Colonic mucosa (tissue), 4 donors: ENCODE data around the gene MORN1. TPM values are rescaled to one million over a fixed set of nuclear protein-coding genes. Genes with fewer than 3 reads are reported as not detected.

Experiments
- DNase-seq: peaks from one replicate; pipeline ENCODE4 v3.0.0-alpha.2; 2020
- H3K27ac ChIP-seq: fragments of 200-600 bp; one replicate; pipeline ENCODE4 v1.8.0; 2021
- H3K27me3 ChIP-seq: fragments of 200-600 bp; one replicate; pipeline ENCODE4 v1.8.0; 2021
- H3K36me3 ChIP-seq: fragments of 200-600 bp; one replicate; pipeline ENCODE4 v1.8.0; 2021
- H3K4me1 ChIP-seq: fragments of 200-600 bp; one replicate; pipeline ENCODE4 v1.8.0; 2021; ENCODE audit warnings: mild to moderate bottlenecking
- H3K4me3 ChIP-seq: fragments of 200-600 bp; one replicate; pipeline ENCODE4 v1.8.0; 2021
- H3K9ac ChIP-seq, 2 donors: one replicate each; pipeline ENCODE4 v1.7.0; 2013; ENCODE audit warnings: control low read depth in 2 of 2, low read depth in 2 of 2, low read length in 2 of 2
- H3K9me3 ChIP-seq: fragments of 200-600 bp; one replicate; pipeline ENCODE4 v1.8.0; 2021
- intact Hi-C: fragments of 100-400 bp; cut with DNase I; formaldehyde crosslinking; loops from one replicate; pipeline ENCODE4 v1.14.1; 2022
- total RNA-seq, 2 donors: library from RNA; stranded (reverse); fragmentation: NEBNext Ultra II Directional in 1 of 2; extraction: Animal tissue kit (Norgen Biotek cat#: 25700) in 1 of 2; gene quantifications; one replicate each; pipeline ENCODE4 v1.2.1, GENCODE V29; 2021
- TF ChIP-seq, protein P1 (sequence below): fragments of 200-600 bp; IDR thresholded peaks from one replicate; pipeline ENCODE4 v1.8.0; 2022; ENCODE audit warnings: antibody characterized with exemption, mild to moderate bottlenecking
- donor health status: healthy.
- donor health status: DM: no; HTN: no; CAD: no.
- donor health status: DM: no; HTN: no; CAD: no.

MORN1 gene
- total RNA-seq, 2 donors from 2014 or later: 11.3 to 18.9 TPM

DNA sequence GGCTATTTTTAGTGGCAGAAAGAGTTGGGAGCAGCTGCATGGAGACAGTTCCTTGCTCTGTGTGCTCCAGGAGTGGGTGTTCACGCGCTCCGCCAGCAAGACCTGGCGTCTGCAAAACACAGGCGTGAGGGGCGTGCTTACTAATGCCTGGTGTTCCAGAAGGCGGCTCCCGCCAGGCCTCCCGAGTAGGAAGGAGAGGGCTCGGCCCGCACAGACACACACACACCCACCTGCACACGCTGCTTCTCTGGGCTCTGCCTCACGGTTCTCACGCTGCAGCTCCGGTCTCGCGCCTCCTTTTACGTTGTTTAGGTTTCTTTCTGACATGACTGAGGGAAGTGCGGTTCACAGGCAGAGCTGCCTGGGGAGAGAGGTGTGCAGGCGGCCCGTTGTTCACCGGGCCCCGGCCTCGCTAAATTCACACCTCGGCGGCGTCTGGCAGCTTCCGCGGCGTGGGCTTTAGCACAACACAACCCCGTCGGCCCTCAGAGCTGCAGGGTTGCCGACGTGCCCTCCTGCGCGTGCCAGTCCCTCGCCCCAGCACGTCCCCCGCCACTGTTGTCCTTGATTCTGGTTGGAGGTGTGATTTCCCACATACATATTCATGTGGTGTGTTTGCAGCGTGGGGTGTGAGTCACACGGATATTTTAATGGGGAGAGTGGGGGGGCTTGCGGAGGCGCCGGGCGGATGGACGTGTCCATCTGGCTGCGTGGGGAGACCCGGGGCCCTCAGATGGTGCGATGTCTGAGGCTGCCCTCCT is 86.3 kb downstream of the MORN1 start:
- H3K4me3 ChIP-seq: no peak overlapping the region
- peaks cover 5% of the 10 kb centered on the region for H3K36me3 ChIP-seq
- H3K9me3 ChIP-seq: no peaks in the 10 kb centered on the region
- intact Hi-C loops: loop anchor here (5.0 kb wide), 1 partner anchor 63 kb away; no protein-coding TSS in a partner anchor
- H3K4me1 ChIP-seq: peaks cover 4% of the 10 kb centered on the region
- TF ChIP-seq, protein P1, sequence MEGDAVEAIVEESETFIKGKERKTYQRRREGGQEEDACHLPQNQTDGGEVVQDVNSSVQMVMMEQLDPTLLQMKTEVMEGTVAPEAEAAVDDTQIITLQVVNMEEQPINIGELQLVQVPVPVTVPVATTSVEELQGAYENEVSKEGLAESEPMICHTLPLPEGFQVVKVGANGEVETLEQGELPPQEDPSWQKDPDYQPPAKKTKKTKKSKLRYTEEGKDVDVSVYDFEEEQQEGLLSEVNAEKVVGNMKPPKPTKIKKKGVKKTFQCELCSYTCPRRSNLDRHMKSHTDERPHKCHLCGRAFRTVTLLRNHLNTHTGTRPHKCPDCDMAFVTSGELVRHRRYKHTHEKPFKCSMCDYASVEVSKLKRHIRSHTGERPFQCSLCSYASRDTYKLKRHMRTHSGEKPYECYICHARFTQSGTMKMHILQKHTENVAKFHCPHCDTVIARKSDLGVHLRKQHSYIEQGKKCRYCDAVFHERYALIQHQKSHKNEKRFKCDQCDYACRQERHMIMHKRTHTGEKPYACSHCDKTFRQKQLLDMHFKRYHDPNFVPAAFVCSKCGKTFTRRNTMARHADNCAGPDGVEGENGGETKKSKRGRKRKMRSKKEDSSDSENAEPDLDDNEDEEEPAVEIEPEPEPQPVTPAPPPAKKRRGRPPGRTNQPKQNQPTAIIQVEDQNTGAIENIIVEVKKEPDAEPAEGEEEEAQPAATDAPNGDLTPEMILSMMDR: no peak
- H3K27ac ChIP-seq: no peak overlapping the region
- DNase-seq: no peak
- H3K27me3 ChIP-seq: no peaks in the 10 kb centered on the region
- H3K9ac ChIP-seq: no peak overlapping the region

DNA sequence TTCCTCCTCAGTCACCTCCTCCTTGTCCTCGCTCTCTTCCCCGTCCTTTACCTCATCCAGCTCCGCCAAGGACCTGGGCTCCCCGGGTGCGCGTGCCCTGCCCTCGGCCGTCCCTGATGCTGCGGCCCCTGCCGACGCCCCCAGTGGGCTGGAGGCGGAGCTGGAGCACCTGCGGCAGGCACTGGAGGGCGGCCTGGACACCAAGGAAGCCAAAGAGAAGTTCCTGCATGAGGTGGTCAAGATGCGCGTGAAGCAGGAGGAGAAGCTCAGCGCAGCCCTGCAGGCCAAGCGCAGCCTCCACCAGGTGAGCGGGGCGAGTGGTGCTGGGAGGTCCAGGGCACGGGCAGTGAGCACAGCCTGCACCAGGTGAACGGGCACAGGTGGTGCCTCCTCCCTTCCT is 87.1 kb downstream of the MORN1 start:
- Histone ChIP-seq H3K27me3 (no peaks in the 10 kb centered on the region), H3K4me1 (peaks cover 12% of the 10 kb centered on the region), H3K27ac (no peak overlapping the region), H3K9me3 (no peaks in the 10 kb centered on the region), H3K36me3 (peaks cover 5% of the 10 kb centered on the region), H3K4me3 (no peak overlapping the region), H3K9ac (no peak overlapping the region)
- TF ChIP-seq, protein P1: no peak
- intact Hi-C loops: loop anchor here (5.0 kb wide), 1 partner anchor 62 kb away; no protein-coding TSS in a partner anchor
- no peak for DNase-seq

DNA sequence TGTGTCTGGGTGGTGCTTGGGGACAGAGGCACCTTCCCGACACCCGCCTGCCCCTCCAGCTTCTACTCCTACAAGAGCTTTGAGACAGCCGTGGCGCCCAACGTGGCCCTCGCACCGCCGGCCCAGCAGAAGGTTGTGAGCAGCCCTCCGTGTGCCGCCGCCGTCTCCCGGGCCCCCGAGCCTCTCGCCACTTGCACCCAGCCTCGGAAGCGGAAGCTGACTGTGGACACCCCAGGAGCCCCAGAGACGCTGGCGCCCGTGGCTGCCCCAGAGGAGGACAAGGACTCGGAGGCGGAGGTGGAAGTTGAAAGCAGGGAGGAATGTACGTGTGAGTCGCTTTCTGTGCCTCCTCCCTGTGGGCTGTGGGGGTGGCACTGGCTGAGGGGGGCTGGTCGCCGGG is 87.6 kb downstream of the MORN1 start:
- H3K9me3 ChIP-seq: no peaks in the 10 kb centered on the region
- H3K36me3 ChIP-seq: peaks cover 5% of the 10 kb centered on the region
- no peak overlapping the region for H3K27ac ChIP-seq
- no peak overlapping the region for H3K4me3 ChIP-seq
- DNase-seq: no peak
- TF ChIP-seq, protein P1: no peak
- H3K27me3 ChIP-seq: no peaks in the 10 kb centered on the region
- intact Hi-C loops: loop anchor here (5.0 kb wide), 1 partner anchor 61 kb away; no protein-coding TSS in a partner anchor
- no peak overlapping the region for H3K9ac ChIP-seq
- peaks cover 14% of the 10 kb centered on the region for H3K4me1 ChIP-seq

DNA sequence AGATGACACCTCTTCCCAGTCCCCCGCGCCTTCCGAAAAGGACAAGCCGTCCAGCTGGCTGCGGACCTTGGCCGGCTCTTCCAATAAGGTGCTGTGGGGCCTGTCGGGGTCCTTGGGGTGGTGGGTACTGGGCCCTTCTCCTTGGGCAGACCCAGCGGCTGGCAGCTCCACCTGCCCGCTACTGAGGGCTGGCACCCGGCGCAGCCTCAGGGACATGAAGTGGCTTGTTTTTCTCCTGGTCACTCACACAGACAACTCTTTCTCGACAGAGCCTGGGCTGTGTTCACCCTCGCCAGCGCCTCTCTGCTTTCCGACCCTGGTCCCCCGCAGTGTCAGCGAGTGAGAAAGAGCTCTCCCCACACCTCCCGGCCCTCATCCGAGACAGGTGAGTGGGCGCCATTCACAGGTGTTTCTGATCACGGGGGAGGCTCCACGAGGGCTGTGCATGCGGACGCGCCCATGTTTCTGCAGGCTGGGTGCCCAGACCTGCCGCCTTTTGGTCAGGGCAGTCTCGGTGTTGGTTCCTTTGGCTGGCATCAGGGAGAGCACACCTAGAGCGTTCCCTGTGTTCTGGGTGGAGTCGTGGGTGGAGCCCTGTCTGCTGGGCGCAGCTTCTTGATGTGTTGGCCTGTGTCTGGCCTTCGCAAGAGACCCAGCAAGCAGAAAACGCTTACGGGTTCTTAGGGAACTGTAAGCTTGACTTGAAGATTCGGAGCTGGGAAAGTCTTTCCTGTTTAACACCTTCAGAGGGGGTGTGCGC is 88.2 kb downstream of the MORN1 start:
- Histone ChIP-seq H3K27me3 (no peaks in the 10 kb centered on the region), H3K27ac (no peak overlapping the region), H3K9ac (no peak overlapping the region), H3K9me3 (no peaks in the 10 kb centered on the region), H3K36me3 (peaks cover 5% of the 10 kb centered on the region), H3K4me3 (no peak overlapping the region), H3K4me1 (peaks cover 14% of the 10 kb centered on the region)
- intact Hi-C loops: loop anchor here (5.0 kb wide), 1 partner anchor 61 kb away; no protein-coding TSS in a partner anchor
- DNase-seq: no peak
- TF ChIP-seq, protein P1: no peak

DNA sequence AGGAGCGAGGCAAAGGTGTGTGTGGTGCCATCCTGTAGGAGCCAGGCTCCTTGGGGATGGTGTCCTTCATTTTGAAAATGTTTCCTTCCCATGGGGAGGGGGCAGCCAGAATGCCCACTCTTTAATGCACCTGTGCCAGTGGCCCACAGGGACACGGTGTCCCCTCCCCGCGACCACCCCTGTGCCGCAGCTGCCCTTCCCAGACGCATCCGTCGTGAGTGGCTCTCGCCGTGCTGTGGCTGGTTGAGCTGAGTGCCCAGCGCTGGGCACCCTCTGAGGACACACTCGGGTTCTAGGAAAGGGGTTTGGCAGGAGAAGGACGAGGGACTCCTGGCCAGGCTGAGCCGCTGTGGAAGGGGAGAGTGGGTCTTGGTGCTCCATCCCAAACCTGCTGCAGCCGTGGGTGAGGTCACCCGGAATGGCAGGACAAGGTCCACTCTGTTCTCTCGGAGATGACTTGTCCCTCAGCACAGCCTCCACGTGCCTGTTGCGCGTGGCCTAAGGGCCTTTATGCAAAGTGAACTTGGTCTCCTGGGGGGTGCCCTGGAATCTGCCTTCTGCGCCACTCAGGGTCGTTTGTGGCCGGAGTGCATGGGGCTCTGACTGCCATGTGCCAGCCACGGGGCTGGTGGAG is 88.9 kb downstream of the MORN1 start:
- TF ChIP-seq, protein P1: no peak
- Histone ChIP-seq H3K27me3 (no peaks in the 10 kb centered on the region), H3K4me3 (no peak overlapping the region), H3K4me1 (peaks cover 14% of the 10 kb centered on the region), H3K36me3 (no peaks in the 10 kb centered on the region), H3K9me3 (no peaks in the 10 kb centered on the region), H3K9ac (no peak overlapping the region), H3K27ac (no peak overlapping the region)
- DNase-seq: no peak
- intact Hi-C loops: loop anchor here (5.0 kb wide), 1 partner anchor 60 kb away; no protein-coding TSS in a partner anchor
